ENCODE results near the gene SCAMP1. TPM values are rescaled to one million over a fixed set of nuclear protein-coding genes. Genes with fewer than 3 reads are reported as not detected.

SCAMP1 gene
- total RNA-seq, 2 experiments from 2014 or later = 17.4 to 19.3 TPM

DNA sequence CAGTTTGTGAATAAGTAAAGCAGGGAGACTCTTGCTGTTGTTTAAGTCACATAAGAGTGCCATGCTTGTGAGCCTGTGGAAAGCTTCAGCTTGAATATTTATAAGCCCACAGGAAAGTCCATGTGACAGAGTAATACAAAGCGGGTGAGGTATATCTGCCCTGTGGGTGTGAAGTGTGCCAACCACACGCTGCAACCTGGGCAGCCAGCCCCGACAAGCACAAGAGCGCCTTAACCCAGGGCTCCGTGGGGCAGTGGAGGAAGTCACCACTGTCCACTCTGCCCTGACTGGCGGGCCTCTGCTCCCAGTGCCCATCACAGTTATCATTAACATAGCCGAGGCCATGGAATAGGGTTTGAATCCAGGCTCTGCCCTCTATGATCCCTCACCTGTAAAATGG lies 132.2 kb downstream of the SCAMP1 start:
- POLR2A ChIA-PET = no interaction called here
- peaks cover 6% of the 10 kb centered on the region for H3K27me3 Mint-ChIP-seq
- H3K36me3 Mint-ChIP-seq (ENCODE audit: low read depth) = no peaks in the 10 kb centered on the region
- no peak for DNase-seq
- no peak overlapping the region for H3K4me3 Mint-ChIP-seq
- no peaks in the 10 kb centered on the region for H3K9me3 Mint-ChIP-seq
- H3K4me1 Mint-ChIP-seq = no peaks in the 10 kb centered on the region
- no peak overlapping the region for H3K27ac Mint-ChIP-seq
- CTCF ChIA-PET = no interaction called here

DNA sequence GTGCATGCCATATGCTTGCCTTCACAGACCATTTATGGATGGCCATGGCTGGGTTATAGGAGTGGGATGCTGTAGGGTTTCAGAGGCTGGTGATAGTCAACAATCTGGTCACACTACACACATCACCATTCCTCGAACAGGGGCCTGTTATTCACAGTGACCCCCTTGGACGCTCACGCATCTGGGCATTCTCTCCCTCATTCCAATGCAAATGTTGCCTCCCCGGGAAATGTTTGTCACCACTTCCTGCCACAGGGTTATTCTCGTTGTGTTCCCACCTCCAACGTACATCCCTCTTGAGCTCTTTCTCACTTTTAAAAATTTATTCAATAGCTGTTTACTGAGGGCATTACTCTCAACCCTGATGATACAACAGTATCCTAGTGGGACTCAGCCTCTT lies 135.4 kb downstream of the SCAMP1 start:
- CTCF ChIA-PET = interaction anchor here (1.0 kb wide), 1 partner anchor 195 kb away, joined by 3 read pairs; no protein-coding TSS in a partner anchor
- POLR2A ChIA-PET = no interaction called here
- no peaks in the 10 kb centered on the region for H3K9me3 Mint-ChIP-seq
- no peaks in the 10 kb centered on the region for H3K4me1 Mint-ChIP-seq
- H3K27ac Mint-ChIP-seq = no peak overlapping the region
- H3K36me3 Mint-ChIP-seq (ENCODE audit: low read depth) = no peaks in the 10 kb centered on the region
- H3K4me3 Mint-ChIP-seq = no peak overlapping the region
- H3K27me3 Mint-ChIP-seq = peaks cover 23% of the 10 kb centered on the region
- no peak for DNase-seq

DNA sequence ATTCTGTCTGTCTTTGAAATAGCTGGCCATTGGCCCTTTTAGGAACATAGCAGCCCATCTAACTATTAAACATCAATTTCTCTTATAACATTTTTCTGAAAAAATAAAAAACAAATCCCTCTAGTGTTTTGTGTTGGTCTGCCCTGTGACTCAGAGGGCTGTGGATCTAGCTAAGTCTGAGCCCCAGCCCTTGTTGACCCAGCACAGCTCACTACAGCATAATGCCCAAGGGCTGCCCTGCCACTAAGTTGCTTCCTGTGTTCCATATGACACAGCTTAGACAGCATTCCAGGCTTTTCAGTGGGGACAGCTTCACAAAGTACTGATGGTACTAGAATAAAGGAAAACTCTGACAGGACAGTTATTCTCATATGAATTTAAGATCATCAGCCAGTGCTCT lies 136.0 kb downstream of the SCAMP1 start:
- H3K9me3 Mint-ChIP-seq = no peaks in the 10 kb centered on the region
- POLR2A ChIA-PET = no interaction called here

DNA sequence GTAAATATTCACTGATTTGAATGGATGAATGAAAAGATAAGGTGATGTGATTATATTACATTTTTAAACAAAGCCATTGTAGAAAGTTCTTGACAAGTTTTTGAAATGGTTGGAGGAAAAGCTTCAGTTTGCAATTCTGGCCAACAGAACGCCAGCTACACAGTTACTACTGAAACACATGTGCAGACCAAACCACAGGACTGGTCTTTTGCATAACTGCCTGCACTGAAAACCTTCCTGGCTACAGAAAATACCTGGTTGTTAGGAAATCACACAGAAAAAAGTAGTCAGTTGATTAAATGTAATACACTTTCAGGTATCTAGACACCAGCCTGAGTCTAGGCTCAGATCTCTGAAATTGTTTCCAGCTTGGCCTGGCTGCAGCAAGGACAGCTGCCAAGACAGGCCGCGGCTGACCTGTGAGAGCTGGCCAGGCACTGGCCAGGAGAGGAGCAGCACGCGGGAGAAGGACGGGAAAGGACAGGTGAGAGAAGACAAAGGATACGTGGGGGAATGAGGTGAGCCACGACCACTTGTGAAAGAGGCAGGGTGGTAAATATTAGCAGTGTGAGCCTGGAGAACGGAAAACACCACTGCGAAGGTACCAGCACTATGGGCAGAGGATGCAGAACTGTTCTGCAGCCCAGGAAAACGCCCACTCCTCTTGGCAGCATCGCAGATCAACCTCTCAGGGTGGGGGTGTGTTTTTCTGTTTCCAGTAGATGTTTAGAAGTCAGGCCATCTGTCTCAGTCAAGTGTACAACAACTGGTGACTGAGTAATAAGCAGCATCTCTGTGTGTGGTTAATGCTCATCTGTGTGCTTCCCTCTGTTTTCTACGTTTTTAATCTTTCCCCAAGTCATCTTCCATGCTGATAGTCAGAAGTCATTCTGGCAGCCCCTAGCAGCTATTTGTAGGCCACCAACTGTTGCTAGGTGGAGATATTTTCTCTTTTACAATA lies 137.4 kb downstream of the SCAMP1 start:
- Mint-ChIP-seq H3K4me3 (no peak overlapping the region), H3K27me3 (peaks cover 35% of the 10 kb centered on the region), H3K36me3 (ENCODE audit: low read depth) (no peaks in the 10 kb centered on the region), H3K4me1 (no peaks in the 10 kb centered on the region), H3K27ac (no peak overlapping the region), H3K9me3 (no peaks in the 10 kb centered on the region)
- ChIA-PET POLR2A (no interaction called here), CTCF (no interaction called here)
- no peak for DNase-seq

More for the DNA sequence above, 136.0 kb downstream of the SCAMP1 start:
- no peak overlapping the region for H3K27ac Mint-ChIP-seq
- no peaks in the 10 kb centered on the region for H3K36me3 Mint-ChIP-seq (ENCODE audit: low read depth)
- DNase-seq = no peak
- no peaks in the 10 kb centered on the region for H3K4me1 Mint-ChIP-seq
- CTCF ChIA-PET = interaction anchor here (1.0 kb wide), 1 partner anchor 196 kb away, joined by 3 read pairs; no protein-coding TSS in a partner anchor
- no peak overlapping the region for H3K4me3 Mint-ChIP-seq
- peaks cover 26% of the 10 kb centered on the region for H3K27me3 Mint-ChIP-seq

DNA sequence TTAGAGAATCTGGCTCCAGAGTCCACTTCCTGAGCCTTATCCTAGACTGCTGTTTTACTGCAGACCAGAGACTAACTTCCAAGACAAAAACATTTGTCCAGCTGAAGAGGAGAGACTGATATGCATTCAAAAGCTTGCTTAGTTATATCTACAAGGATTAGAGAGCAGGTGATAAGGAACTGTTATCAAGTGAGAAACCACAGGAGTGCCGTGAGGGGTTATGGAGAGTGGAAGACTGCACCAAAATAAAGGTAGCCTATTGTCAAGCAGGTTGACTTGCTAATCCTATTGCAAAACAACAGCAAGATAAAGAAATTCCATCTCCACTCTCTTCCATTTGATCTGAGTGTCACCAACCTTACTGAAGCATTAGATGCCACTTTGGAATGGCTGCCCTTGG lies 139.1 kb downstream of the SCAMP1 start:
- Mint-ChIP-seq H3K4me3 (no peak overlapping the region), H3K27me3 (peaks cover 35% of the 10 kb centered on the region), H3K36me3 (ENCODE audit: low read depth) (no peaks in the 10 kb centered on the region), H3K4me1 (no peaks in the 10 kb centered on the region), H3K27ac (no peak overlapping the region), H3K9me3 (no peaks in the 10 kb centered on the region)
- no peak for DNase-seq
- POLR2A ChIA-PET = no interaction called here
- CTCF ChIA-PET = no interaction called here

DNA sequence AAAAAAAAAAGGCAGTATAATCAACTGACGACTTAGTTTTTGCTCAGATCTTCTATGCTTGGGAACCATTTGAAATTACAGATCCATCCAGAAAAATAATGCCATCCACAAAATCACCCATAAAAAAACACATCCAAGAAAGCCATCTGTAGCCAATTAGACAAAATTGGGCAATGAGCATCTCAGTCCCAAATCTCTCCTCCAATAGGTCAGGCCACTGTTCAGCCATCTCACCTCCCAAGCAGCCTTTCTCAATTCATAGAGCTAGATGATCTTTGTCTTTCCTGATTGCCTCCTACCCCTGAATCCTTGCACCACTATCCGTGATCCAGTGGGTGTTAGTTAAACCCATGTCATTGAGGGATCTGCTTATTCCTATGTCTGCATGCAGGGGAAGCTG lies 139.6 kb downstream of the SCAMP1 start:
- ChIA-PET POLR2A (no interaction called here), CTCF (no interaction called here)
- H3K27ac Mint-ChIP-seq = no peak overlapping the region
- H3K27me3 Mint-ChIP-seq = peaks cover 37% of the 10 kb centered on the region
- no peaks in the 10 kb centered on the region for H3K4me1 Mint-ChIP-seq
- no peaks in the 10 kb centered on the region for H3K9me3 Mint-ChIP-seq
- H3K4me3 Mint-ChIP-seq = no peak overlapping the region
- no peak for DNase-seq
- no peaks in the 10 kb centered on the region for H3K36me3 Mint-ChIP-seq (ENCODE audit: low read depth)

DNA sequence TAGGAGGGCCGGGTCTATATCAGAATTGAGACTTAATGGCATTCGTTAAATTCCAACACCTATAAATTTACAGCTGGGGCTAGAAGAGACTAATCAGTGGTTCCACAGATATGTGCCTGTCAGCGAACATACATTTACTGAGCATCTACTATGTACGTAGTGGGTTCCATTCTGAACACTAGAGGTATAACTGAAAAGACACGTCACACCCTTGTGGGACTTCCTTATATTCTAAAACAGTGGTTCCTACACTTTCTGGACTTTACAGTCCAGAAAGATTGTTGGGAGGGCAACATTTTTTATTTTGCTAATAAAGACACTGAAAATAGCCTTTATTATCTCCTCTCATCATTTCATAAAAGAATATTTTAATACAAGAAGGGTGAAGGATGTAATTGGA lies 140.5 kb downstream of the SCAMP1 start:
- Mint-ChIP-seq H3K36me3 (ENCODE audit: low read depth) (no peaks in the 10 kb centered on the region), H3K27ac (no peak overlapping the region), H3K4me3 (no peak overlapping the region), H3K27me3 (peaks cover 37% of the 10 kb centered on the region), H3K9me3 (no peaks in the 10 kb centered on the region), H3K4me1 (no peaks in the 10 kb centered on the region)
- no peak for DNase-seq
- ChIA-PET POLR2A (interaction anchor here (0.7 kb wide), 1 partner anchor 243 kb away, joined by 3 read pairs; no protein-coding TSS in a partner anchor), CTCF (no interaction called here)

DNA sequence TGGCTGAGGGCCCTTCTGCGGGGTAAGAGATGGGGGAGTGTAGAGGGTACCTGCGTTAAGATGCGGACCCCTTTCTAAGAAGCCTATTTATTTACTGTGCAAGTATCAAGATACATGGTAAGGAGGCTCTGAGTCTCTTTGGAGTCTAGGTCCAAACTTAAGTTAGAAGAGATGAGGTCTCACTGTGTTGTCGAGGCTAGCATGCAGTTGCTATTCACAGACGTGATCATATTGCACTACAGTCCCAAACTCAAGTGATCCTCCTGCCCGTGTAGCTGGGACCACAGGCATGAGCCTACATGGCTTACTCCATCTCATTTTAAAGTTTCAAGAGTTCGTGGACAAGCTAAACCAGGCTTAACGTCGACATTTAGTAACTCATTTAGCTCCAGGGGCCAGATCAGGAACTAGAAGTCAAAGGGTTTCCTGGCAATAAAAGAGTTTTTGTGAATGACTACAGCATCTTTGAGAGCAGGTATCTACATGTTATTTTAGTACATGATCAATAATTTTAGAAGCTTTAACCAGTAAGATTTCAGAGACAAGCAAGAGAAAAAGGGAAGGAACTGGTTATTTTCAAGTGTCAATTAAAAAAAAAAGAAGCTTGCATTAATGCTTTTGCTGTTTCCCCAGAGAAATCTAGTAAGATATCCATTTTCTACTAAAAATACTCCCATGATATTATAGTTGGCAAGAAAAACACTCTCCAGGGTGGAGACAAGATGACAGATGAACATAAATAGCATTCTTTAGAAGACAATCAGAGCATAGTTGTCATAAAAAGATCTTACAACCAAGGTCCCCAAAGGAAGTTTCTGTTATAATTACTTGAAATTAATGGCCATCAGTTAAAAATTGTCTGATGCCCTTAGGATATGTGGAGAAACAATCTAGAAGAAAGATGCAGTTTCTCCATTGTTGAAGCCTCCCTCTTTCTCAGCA lies 141.3 kb downstream of the SCAMP1 start:
- peaks cover 40% of the 10 kb centered on the region for H3K27me3 Mint-ChIP-seq
- DNase-seq = no peak
- H3K4me3 Mint-ChIP-seq = no peak overlapping the region
- no peaks in the 10 kb centered on the region for H3K4me1 Mint-ChIP-seq
- CTCF ChIA-PET = interaction anchor here (0.6 kb wide), 1 partner anchor 431 kb away, joined by 4 read pairs; no protein-coding TSS in a partner anchor
- H3K9me3 Mint-ChIP-seq = no peaks in the 10 kb centered on the region
- no peaks in the 10 kb centered on the region for H3K36me3 Mint-ChIP-seq (ENCODE audit: low read depth)
- no peak overlapping the region for H3K27ac Mint-ChIP-seq
- POLR2A ChIA-PET = interaction anchor here (0.7 kb wide), 1 partner anchor 242 kb away, joined by 3 read pairs; no protein-coding TSS in a partner anchor

DNA sequence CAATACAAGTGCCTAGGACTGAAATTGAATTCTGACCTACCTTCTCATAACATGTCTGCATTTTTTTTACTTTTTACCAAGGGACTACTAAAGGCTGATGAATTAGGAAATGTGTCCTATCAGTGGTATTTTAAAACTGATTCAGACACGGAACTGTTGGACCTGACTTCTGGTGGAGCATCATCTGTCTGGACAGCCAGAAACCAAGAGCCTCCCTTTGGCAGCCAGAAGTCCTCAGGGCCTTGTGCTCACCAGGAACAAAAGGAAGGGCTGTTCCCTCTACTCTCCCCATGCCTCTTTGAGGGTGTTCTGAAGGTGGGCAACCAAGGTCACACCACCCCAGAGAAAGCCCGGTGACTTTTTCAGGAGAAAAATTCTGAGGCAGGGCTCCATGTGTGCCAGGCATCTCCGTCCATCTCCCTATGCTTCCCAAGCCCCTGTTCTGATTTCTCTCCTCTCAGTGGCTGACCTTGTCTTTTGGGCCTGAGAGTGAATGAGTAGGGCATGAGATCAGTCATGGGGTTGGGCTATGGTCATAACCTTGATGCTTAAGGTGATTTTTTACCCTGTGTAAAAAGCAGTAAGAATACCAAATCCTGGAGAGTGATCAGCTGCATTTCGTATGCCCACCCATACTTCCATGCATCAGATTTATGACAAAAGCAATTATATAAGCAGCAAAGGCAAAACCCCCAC lies 143.7 kb downstream of the SCAMP1 start:
- no peaks in the 10 kb centered on the region for H3K9me3 Mint-ChIP-seq
- CTCF ChIA-PET = interaction anchor here (0.8 kb wide), 1 partner anchor 15 kb away, joined by 3 read pairs; no protein-coding TSS in a partner anchor
- peaks cover 51% of the 10 kb centered on the region for H3K27me3 Mint-ChIP-seq
- no peaks in the 10 kb centered on the region for H3K4me1 Mint-ChIP-seq
- no peak overlapping the region for H3K4me3 Mint-ChIP-seq
- H3K36me3 Mint-ChIP-seq (ENCODE audit: low read depth) = no peaks in the 10 kb centered on the region
- no peak for DNase-seq
- POLR2A ChIA-PET = no interaction called here
- H3K27ac Mint-ChIP-seq = no peak overlapping the region

DNA sequence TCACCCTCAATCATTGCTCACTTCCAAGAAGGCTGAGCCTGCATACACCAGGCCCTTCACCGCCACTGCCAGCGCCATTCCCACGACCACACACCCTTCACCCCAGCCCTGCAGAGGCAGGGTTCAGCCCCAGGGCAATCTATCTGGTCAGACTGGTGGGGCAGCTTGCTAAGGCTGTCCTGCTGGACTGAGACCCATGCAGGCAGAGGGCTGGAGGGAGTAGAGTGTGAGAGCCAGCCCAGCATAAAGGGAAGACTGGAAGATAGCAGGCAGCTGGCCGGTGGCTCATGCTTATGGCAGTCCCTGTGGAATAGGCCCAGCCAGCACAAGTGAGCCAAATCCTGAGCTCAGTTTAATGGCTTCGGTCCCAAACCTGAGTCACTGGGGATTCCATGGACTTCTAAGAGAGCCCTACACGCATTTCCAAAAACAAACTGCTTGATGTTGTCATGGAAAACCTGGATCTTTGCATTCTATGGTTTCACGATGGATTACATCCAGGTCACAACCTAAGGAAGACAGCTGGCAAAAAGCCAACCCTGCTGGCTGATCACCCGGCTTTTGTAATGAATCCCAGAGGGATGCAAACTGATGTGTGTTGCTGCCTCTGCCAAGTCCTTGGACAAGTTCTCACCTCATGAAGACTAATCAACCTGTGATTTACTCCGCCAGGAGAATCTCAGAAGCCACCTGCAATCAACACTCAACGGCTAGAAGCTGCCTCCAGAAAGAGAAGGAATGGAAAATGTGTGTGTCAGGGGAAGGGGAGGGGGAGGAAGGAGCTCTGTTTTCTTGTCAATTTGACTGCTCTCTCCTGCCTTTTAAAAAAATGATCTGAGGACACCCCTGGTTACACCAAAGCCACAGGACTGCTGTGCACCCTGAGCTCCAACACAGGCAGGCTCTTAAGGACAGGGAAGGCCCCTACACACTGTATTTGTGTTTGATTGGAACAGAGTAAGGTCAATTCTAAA lies 144.6 kb downstream of the SCAMP1 start:
- CTCF ChIA-PET = interaction anchor here (0.8 to 1.3 kb wide), 3 partner anchors 14 to 18 kb away, joined by 3 to 4 read pairs (median 3); no protein-coding TSS in a partner anchor
- peaks cover 51% of the 10 kb centered on the region for H3K27me3 Mint-ChIP-seq

DNA sequence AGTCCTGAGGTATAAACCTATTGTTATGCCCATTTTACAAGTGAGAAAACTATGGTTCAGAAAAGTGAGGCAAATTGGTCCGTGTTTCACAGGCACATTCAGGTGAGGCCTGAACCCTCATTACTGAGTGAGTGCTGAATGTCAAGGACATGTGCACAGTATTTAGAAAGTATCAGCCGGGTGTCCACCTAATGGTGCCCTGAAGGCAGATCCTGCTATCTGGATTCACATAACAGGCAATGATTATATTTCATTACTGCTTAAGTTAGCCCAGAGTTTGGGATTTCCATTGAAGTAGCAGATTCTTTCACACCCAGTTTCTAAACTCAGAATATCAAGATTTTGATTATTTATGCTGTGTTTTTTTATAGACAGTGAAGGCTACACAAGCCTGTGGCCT lies 145.4 kb downstream of the SCAMP1 start:
- CTCF ChIA-PET = interaction anchor here (1.1 to 1.3 kb wide), 2 partner anchors 14 to 17 kb away, joined by 3 to 4 read pairs; no protein-coding TSS in a partner anchor
- Mint-ChIP-seq H3K27ac (no peak overlapping the region), H3K4me1 (peaks cover 8% of the 10 kb centered on the region), H3K4me3 (no peak overlapping the region), H3K36me3 (ENCODE audit: low read depth) (no peaks in the 10 kb centered on the region), H3K9me3 (no peaks in the 10 kb centered on the region), H3K27me3 (peaks cover 54% of the 10 kb centered on the region)
- DNase-seq = no peak
- POLR2A ChIA-PET = no interaction called here

More for the DNA sequence above, 144.6 kb downstream of the SCAMP1 start:
- no peak for DNase-seq
- no peaks in the 10 kb centered on the region for H3K9me3 Mint-ChIP-seq
- peaks cover 5% of the 10 kb centered on the region for H3K4me1 Mint-ChIP-seq
- no peak overlapping the region for H3K27ac Mint-ChIP-seq
- H3K4me3 Mint-ChIP-seq = no peak overlapping the region
- H3K36me3 Mint-ChIP-seq (ENCODE audit: low read depth) = no peaks in the 10 kb centered on the region
- POLR2A ChIA-PET = no interaction called here

Measured in activated CD4-positive, alpha-beta T cell treated with anti-CD3 and anti-CD28 coated beads, Interleukin-2, amount 10 ng/mL, durations not matched to agents 7 days and 5 days (primary cell).